ENCODE measurements around the gene TASP1.
"Not testable (repeated sequence)": the region's sequence is repeated elsewhere in the genome, so short reads cannot be mapped to it uniquely, and the experiment has no call there.

TASP1 gene

DNA sequence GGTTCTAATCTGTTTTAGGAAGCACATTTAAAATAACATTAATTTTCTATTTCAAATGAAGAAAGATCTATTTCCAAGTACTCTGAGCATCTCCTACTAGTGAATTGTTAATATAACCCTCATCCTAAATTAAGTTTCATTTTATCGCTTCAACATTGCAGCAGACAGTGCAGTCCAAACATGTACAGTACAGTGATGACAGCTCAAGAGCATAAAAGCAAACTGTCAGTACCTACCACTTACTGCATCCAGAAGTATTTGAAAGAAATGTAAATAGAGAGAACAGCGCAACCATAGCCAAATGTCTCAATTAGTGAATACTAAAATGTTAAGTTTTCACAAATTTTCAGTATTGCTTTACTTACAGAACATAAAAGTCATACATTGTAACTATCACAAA, 238.3 kb downstream of the TASP1 start:
- no peak for DNase-seq (ENCODE audit: low read depth in 2 of 2)

DNA sequence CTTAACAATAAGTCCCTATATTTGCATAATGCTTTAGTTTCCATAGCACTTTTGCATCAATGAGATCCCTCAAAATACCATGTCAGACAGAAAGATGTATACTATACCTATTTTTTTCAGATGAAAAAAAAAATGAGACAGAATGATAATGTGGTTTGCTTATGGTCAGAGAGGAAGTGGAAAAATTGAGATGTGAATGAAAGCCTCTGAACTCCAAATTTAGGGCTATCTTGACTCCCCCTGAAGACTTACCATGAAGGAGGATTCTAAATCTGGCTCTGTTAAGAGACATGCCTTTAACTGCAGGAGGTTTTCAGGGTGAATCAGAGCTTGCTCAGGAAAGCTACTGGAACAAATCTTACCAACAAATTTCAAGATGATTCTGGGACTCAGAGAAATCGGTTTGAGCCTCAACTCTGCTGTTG, 241.4 kb downstream of the TASP1 start:
- no peak for DNase-seq (ENCODE audit: low read depth in 2 of 2)

DNA sequence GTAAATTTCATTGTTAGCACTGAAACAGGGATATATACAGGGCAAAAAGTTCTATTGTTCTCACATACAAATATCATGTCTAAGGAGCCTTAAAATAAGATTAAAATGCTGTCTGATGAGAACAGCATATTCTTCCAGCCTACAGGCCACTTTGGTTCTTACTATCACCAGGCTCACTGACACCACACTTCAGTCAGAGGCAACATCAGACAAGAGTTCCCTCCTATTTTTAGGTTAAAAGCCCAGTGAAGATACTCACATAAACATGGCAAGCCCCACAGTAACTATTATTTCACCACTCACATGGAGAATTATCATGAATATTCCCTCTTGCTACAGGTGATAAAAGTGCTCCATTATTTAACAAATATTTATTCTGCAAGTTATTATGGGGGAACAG, 241.9 kb downstream of the TASP1 start:
- DNase-seq (ENCODE audit: low read depth in 2 of 2) = no peak

DNA sequence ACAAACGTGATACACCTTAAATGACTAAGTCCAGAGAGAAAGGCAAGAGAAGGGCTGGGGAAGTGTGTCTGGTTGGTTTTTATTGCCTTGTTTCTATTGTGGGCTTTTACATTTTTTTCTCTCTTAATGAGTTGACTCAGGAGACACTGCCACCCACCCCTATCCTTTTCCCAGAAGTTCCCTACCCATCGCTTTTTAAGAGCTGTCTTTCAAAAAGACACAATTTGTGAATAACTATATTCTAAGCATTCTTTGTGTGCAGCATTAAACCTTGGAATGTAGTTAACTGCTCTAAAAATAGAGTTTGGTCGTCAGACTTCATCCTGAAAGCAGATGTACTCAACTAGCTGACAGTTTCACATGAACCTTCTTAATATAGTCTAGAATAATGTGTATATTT, 242.7 kb downstream of the TASP1 start:
- no peak for DNase-seq (ENCODE audit: low read depth in 2 of 2)

DNA sequence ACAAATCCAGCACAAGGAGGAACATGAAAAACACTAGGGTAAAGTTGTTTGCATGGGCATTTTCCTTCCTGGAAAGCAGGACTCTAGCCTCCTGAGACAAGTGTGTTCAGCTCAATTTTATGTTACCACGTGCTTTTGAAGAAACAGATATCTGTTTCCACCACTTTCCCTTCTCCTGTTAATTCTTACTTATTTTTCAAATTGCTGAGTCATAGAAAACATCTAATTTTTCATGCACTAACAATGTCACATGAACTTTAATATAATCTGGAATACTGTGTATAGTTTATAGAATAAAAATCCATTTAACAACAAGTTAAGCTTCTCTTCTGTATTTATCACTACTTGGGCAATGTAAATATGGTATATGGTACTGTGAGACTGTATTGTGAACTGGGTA, 243.5 kb downstream of the TASP1 start:
- DNase-seq (ENCODE audit: low read depth in 2 of 2) = no peak

DNA sequence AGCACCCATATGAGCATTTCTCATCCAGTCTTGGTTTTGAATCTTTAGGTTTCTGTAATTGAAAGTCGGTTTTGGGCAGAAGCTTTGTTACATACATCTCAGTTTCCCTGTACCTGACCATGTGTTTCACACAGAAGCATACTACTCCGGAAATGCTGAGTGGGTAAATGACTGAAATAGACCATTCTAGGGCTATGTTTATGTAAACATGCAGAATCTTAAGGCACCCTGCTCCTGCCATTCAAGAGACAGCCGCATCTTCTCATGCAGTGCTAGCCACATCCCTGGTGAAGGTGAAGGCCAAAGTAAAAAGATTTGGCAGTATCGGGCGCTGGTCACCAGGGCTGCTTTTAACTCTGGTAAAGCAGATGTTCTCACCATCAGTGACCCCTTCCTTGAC, 246.3 kb downstream of the TASP1 start:
- DNase-seq (ENCODE audit: low read depth in 2 of 2) = no peak

DNA sequence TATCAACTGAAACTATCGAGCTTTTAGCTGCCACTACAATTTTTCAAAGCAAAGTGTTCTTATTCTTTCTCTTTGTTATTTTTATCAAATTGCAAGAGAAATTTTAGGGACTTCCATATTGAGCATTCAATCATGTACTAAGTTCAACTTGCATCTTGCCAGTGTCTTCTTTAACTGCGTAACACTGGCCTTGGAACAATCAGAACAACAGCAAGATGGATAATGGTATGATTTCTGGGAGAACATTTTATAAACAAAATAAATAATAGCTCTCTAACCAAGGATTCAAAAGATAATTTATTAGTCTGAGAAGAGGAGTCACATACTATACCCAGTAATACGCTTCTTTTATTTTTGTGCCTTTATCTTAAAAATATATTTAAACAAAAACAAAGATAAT, 249.6 kb downstream of the TASP1 start:
- no peak for DNase-seq (ENCODE audit: low read depth in 2 of 2)

DNA sequence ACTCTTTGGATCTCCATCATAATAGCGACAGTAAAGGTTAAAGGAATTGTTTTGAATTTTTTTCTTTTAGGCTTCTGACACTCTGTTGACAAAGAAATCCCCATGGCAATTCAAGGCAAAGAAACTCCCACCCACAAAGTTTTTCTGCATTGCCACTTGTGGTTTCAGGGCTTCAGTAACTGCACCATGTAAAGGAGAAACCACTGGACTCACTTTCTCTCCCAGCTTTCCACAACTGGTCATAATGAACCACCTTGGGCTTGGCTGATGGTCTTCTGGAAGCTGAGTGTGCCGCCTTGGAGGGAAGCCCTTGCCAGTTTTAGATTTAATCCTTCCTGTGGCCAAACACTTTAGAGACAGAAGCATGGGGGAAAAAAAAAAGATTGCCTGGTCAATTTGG, 254.6 kb downstream of the TASP1 start:
- no peak for DNase-seq (ENCODE audit: low read depth in 2 of 2)

DNA sequence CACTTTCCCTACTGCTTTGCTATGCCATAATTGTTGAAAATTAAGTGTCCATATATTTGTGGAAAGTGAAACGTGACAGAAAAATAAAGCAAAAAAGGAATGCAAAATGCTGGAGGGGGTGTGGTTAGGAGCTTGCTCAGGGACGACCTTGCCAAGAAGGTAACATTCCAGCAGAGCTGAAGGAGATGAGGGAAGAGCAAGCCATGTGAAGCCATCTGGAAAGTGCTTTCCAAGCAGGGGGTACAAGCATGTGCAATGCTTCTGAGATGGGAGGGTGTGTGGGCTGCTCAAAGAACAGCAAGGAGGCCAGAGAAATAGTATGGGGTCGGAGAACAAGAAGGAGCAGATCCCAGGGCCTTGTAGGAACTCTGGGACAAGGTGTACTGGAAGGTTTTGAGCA, 255.9 kb downstream of the TASP1 start:
- DNase-seq (ENCODE audit: low read depth in 2 of 2) = no peak

DNA sequence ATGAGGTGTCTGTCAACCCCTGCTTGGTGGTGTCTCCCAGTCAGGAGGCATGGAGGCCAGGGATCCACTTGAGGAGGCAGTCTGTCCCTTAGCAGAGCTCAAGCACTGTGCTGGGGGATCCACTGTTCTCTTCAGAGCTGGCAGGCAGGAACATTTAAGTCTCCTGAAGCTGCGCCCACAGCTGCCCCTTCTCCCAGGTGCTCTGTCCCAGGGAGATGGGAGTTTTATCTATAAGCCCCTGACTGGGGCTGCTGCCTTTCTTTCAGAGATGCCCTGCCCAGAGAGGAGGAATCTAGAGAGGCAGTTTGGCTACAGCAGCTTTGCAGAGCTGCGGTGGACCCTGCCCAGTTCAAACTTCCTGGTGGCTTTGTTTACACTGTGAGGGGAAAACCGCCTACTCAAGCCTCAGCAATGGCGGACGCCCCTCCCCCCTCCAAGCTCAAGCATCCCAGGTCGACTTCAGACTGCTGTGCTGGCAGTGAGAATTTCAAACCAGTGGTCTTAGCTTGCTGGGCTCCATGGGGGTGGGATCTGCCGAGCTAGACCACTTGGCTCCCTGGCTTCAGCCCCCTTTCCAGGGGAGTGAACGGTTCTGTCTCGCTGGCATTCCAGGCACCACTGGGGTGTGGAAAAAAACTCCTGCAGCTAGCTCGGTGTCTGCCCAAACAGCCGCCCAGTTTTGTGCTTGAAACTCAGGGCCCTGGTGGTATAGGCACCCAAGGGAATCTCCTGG, 258.1 kb downstream of the TASP1 start:
- DNase-seq (ENCODE audit: low read depth in 2 of 2) = not testable (repeated sequence)

DNA sequence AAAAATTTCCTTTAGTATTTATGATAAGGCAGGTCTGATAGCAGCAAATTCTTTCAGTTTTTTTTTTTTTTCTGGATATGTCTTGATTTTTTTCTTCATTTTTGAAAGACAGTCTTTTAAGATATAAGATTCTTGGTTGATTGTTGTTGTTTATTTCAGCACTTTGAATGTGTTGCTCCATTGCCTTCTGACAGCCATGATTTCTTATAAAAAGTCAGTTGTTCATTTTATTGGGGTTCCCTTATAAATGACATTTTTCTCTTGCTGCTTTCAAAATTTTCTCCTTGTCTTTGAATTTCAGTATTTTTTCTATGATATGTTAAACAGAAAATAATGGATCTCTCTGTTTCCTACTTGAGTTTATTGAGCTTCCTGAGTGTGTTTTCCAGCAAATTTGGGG, 265.3 kb downstream of the TASP1 start:
- DNase-seq (ENCODE audit: low read depth in 2 of 2) = no peak

DNA sequence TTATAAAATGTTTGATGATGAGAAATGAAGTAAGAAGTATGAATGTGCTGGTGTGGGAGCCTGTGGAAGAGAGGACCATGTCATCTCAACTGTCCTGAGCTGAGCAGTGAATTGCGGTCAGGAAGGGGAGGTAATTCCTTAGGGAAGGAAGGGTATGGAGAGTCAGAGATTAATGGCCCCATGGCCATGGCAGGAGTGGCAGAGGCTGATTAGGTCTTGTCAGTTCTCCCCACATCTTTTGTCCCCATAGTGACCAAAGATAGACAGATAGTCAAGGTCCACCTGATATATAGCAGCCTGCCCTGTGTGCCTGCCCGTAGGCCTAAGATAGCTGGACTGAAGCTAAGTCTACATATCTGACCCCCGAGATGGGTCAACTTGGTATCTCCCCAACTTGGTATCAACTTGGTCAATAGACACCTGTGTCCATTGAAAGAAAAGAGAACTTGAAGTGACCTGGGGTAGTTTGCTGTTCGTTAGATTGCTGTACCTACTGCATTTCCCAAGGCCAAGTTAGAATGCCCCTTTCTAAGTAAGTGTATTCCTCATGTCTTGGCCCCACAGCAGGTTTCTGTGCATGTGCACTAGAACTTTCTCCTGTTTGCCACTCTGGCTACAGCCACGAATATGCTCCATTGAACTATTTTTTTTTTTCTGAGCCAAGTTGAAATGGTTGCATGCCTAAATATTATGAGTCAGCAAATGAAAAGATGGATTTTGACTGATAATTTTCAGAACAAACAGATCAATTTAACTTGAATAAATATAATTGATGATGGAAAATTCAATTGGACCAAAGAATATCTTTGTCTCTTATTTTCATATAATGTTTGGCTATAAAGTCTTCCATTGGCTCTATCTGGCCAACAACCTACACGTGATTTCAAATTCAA, 274.2 kb downstream of the TASP1 start:
- DNase-seq (ENCODE audit: low read depth in 2 of 2) = no peak

DNA sequence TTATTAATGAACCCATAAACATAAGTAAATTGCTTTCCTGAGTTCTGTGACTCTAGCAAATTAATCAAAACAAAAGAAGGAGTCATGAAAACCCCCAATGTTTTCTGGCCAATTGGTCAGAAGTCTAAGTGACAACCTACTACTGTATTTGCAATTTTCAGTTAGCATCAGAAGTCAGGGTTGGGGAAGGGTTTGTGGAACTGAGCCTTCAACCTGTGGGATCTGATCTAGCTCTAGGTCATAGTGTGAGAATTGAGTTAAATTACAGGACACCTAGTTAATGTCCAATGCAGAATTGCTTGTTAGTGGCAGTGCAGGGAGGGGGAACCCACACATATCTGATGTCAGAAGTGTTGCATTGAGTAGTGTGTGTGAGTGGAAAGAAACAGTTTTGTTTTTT, 275.3 kb downstream of the TASP1 start:
- no peak for DNase-seq (ENCODE audit: low read depth in 2 of 2)

DNA sequence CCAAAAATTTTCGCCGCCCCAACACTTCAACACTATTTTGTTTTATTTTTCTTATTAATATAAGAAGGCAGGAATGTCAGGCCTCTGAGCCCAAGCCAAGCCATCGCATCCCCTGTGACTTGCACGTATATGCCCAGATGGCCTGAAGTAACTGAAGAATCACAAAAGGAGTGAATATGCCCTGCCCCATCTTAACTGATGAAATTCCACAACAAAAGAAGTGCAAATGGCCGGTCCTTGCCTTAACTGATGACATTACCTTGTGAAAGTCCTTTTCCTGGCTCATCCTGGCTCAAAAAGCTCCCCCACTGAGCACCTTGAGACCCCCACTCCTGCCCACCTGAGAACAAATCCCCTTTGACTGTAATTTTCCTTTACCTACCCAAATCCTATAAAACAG, 276.6 kb downstream of the TASP1 start:
- DNase-seq (ENCODE audit: low read depth in 2 of 2) = not testable (repeated sequence)

DNA sequence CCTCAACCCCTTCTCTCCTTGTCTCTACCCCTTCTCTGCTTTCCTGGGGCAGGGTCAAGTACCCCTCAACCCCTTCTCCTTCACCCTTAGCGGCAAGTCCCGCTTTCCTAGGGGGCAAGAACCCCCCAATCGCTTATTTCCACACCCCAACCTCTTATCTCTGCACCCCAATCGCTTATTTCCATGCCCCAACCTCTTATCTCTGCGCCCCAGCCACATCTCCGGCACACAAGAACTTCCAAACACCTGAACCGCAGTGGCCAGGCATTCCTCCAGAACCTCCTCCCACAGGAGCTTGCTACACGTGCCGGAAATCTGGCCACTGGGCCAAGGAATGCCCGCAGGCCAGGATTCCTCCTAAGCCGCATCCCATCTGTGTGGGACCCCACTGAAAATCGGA, 279.8 kb downstream of the TASP1 start:
- not testable (repeated sequence) for DNase-seq (ENCODE audit: low read depth in 2 of 2)

DNA sequence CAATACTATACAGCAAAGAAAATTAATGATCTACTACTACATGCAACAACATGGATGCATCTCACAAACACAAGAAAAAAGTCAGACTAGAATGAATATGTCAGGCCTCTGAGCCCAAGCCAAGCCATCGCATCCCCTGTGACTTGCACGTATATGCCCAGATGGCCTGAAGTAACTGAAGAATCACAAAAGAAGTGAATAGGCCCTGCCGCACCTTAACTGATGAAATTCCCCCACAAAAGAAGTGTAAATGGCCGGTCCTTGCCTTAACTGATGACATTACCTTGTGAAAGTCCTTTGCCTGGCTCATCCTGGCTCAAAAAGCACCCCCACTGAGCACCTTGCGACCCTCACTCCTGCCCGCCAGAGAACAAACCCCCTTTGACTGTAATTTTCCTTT, 280.9 kb downstream of the TASP1 start:
- not testable (repeated sequence) for DNase-seq (ENCODE audit: low read depth in 2 of 2)

DNA sequence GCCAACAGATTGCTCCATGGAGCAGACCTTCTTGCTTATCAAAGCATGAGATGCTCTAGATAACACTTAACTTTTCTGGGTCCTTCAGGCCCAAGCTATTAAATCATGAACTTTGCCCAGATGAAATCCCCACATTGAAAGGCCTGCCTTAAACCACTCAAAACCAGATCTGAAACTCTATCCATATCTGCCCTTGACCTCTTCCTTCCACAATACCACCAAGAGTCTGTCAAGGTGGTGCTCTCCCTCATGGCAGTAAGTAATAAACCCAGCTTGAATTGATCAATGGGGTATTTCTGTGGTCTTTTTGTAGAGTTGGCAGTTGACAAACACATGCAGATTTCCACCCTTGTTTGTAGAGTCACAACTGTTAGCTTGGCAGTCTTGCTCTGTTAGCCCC, 282.1 kb downstream of the TASP1 start:
- DNase-seq (ENCODE audit: low read depth in 2 of 2) = no peak

DNA sequence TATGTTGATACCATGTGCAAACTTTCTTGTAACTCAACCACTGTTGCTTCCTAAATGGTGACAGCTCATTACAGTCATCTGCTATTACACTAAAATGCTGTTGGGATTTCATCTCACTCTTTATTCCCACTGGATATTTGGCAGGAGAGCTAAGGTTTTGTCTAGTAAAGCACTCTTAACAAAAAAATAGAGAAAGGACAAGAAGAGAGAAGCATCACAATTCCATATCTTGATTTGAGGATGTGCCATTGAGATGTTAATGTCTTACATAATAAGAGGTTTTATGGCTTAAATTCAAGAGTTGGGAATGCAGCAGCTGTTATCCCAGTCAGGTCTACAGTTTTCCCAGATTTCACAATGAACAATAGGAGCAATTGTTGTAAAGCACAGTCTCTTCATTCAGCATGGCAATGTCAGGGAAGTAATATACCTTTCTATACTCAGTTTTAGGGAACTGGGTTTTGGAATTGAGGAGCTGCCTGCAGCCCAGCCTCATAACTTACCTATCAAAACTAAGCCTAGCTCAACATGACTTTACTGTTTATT, 282.7 kb downstream of the TASP1 start:
- no peak for DNase-seq (ENCODE audit: low read depth in 2 of 2)

DNA sequence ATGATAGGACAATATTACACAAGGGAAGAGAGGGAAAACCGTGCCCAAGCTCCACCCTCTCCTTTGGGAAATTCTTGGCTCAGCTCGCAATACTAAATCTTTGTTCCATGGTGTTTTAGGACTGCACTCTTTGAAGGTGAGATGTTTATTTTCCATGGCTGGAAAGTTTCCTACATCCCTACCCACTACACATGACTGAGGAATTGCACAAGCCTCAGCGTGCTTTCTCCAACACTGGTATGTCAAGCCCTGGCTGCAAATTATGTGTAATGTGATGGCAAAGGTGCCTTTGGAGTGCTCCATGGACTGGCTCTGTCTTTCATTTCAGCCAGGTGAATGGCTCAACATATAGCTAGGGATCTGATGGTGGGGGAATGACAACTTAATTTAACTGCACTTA, 283.3 kb downstream of the TASP1 start:
- DNase-seq (ENCODE audit: low read depth in 2 of 2) = no peak

DNA sequence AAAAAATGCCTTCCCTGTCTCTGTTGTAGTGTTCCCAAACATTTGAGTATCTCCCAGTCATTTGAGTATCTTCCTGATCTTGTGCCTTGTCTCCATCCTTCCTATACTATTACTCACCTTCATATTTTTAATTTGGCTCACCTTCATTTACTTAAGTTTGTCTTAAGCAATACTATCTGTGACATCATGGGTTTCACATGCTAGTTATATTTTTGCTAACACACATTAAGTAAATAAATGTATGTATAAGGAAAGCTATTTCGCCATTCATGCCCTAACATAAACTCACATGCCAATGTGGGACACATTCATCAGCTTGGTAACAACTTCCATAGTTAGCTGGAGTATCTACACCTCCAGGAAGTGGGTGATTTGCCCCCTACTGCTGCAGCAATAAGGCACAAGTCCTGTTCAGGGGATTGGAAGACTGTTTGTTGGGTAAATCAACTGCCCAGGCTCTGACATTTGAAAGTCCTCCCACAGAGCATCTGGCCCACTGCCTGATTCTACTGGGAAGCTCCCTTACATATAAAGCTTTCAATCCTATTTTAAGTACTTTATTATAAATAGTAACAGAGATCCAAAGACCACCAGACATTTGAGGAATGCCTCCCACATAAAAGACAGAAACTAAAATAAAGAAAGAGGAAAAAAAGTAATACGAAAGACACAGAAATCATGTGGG, 285.3 kb downstream of the TASP1 start:
- DNase-seq (ENCODE audit: low read depth in 2 of 2) = no peak

DNA sequence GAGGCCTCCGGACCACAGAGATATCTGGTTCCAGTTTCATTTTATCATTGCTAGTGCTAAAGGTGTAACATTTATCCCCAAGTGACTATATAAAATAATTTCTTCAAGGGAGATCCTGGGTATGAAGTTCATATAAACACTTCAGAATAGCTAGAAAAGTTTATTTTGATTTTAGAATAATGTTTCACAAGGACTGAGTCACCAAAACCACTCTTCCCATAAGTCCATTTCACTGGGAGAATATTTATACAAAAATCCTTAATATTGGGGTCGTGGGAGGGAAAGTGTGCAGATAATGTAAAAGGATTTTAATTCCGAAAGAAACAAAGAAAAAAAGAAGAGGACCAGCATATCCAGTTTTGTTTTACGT, 289.5 kb downstream of the TASP1 start:
- no peak for DNase-seq (ENCODE audit: low read depth in 2 of 2)
